ENCODE measurements around the gene BIVM.

BIVM gene

DNA sequence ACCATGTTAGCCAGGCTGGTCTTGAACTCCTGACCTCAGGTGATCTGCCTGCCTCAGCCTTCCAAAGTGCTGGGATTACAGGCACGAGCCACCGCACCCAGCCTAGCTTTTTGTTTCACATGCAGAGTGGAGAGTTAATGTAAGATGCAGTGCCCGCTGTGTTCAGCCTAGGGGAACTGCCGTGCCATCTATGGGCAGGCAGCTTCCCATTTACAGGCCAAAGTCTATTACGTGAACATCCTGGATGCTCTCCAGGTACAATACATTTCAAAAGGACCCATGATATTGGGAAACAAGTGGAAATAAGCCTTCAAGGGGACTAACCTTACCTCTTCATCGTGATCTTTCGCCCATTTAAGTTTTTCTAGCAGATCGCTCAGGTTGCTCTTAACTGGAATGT is 10.2 kb upstream of the BIVM start:
- no peak for DNase-seq (ENCODE audit: low read depth)

- no peak for DNase-seq (ENCODE audit: low read depth)
These were observed 6.5 kb upstream of the BIVM start for GRCh38 chr13:102792396-102792795.

- no peak for DNase-seq (ENCODE audit: low read depth)
These were observed 5.1 kb upstream of the BIVM start for GRCh38 chr13:102793611-102794355.

GRCh38 chr13:102799426-102800144 is 666 bp downstream of the BIVM start:
- peak; percentile 21 for DNase-seq (ENCODE audit: low read depth)

GRCh38 chr13:102800145-102801041 is 1.5 kb downstream of the BIVM start:
- peak; percentile 79 for DNase-seq (ENCODE audit: low read depth)

DNA sequence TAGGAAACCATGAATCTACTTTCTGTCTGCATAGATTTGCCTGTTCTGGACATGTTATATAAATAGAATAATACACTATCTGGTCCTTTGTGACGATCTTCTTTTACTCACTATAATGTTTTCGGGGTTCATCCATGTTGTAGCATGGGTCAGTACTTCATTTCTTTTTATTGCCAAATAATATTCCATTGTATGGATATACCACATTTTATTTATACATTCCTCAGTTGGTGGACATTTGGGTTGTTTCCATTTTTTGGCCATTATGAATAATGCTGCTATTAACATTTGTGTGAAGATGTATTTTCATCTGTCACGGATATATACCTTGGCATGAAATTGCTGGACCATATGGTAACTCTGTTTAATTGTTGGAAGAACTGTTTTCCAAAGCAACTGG is 6.8 kb downstream of the BIVM start:
- DNase-seq (ENCODE audit: low read depth): no peak

DNA sequence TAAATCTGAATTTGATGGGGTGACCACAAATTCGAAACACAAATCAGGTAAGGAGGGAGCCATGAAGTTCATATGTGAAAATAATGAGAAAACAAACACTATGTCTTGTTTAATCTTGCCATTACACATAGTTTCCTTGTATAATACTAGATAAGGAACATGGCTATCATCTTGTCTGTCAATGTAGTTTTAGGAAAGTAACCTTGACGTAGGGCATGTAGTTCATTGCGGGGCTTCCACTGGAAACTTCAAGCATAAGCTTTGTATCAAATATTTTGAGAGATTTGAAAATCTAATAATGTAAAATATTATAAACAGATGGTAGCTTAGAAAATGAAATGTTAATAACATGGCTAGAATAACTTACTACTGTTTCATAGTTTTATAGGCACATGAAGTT is 8.8 kb downstream of the BIVM start:
- no peak for DNase-seq (ENCODE audit: low read depth)

DNA sequence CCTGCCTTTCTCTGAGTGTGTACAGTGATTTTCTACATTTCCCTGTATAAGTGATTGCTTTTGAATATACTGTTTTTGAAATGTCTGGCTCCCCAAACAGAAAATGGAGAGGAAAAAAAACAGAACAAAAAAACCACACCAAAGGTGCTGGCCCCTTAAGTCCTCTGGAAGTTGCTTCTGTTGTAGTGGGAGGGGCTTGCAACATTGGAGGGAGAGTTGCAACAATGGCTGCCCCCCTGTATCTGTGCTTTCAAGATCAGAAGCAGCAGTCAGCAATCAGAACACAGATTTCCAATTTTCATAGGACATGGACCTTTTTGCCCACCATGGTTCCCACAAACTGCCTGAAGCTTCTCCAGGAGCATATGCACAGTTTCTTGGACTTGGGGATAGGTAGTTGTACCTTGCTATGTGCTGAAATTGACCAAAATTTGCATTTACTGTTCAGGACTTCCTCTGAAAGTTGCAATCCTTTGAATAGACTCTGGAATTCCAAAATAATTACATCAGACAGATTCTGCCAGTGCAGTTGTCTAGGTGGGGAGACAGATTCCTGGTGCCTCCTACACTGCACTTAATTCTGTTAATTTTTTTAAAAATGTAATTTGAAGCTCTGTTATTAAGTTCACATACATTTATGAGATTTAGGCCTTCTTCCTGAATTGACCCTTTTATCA is 13.8 kb downstream of the BIVM start:
- DNase-seq (ENCODE audit: low read depth): no peak

- no peak for DNase-seq (ENCODE audit: low read depth)
These were observed 15.2 kb downstream of the BIVM start for GRCh38 chr13:102814025-102814607.

DNA sequence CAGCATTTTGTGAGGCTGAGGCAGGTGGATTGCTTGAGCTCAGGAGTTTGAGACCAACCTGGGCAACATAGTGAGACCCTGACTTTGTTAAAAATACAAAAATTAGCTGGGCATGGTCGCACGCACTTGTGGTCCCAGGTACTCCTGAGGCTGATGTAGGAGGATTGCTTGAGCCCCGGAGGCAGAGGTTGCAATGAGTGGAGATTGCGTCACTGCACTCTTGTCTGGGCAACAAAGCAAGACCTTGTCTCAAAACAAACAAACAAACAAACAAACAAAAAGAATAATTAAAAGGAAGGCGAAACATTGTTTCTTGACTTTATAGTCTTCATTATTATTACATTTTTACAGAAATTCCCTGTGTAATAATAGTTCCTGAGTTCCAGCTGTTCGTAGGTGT is 15.9 kb downstream of the BIVM start:
- DNase-seq (ENCODE audit: low read depth): no peak

GRCh38 chr13:102815788-102816187 is 16.9 kb downstream of the BIVM start:
- DNase-seq (ENCODE audit: low read depth): no peak

GRCh38 chr13:102816708-102817107 is 17.8 kb downstream of the BIVM start:
- DNase-seq (ENCODE audit: low read depth): no peak

DNA sequence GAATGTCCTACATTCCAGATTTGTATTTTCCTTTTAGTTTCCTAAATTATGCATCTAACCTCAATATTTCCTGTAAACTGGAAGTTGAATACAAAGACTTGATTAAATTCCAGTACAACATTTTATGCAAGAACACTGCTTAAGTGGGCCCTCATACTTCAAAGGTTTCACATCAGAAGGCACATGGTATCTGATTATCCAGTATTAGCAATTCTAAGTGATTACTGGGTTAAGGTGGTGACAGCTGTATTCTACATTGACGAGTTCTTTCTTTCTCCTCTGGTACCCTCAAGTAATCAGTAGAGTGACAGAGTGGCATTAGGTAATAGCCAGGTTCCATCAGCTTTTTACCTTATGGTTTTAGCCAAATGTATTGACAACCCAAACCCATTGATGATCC is 18.3 kb downstream of the BIVM start:
- no peak for DNase-seq (ENCODE audit: low read depth)

DNA sequence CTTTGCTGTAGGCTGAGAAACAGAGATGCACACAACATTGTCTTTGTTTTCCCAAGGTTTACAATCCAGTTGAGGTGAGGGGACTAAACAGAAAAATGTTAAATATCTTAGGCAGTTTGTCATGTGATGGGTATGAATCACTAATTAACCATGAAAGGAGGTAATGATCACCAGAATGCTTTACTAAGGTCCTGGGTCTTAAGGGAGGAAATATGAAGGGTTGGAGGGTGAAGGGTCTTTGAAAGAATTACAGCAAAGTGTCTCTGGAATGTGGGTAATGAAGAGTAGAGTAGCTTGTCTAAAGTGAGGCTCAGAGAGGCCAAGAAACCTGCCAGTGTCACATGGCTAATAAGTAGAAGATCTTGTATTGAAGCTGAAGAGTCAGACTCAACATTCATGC is 19.0 kb downstream of the BIVM start:
- no peak for DNase-seq (ENCODE audit: low read depth)

DNA sequence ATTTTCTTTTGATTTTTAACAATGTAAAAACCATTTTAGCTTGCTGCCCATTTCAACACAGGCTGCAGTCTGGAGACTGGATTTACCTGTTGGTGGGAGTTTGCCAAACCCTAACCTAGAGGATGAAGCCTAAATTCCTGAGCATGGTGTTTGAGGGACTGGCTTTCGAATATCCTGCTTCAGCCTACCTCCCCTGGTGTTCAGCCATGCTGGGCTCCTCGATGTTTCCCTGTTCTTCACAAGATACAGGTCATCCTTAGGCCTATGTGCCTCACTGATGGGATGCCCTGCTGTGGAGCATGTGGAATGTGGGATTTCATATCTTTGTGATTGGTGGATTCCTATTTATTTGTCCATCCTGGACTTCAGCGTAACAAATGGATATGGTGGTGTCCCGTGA is 26.5 kb downstream of the BIVM start:
- no peak for DNase-seq (ENCODE audit: low read depth)

GRCh38 chr13:102825921-102826706 is 27.2 kb downstream of the BIVM start:
- peak; percentile 90 for DNase-seq (ENCODE audit: low read depth)

DNA sequence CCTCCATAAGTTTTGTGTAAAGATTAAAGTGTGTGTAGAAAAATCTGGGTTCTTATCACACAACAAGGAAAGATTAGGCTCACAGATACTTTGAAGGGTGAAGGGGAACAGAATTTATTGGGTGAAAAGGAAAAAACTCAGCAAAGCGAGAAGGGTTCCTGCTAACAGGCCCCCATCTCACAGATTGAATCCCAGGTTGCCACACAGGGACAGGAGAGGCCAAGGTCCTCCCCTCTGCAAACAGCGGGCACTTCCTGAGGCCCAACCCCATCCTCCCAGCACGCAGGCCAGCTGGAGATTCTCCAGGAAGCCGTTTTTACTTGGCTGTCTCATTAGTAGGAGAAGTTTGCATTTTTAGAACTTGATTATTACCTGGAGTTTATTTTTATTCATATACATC is 31.7 kb downstream of the BIVM start:
- DNase-seq (ENCODE audit: low read depth): no peak

DNA sequence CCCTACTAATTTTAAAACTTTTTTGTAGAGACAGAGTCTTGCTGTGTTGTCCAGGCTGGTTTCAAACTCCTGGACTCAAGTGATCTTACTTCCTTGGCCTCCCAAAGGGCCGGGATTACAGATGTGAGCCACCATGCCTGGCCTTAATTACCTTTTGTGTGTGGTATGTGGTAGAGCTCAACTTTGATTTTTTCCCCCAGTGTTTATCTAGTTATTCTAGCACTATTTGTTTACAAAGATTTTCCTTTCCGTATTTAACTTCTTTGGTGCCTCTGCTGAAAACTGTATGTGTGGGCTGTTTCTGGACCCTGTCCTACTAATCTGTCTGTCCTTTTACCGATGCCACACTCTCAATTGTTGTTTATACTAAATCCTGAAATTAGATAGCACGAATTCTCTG is 37.6 kb downstream of the BIVM start:
- DNase-seq (ENCODE audit: low read depth): no peak

DNA sequence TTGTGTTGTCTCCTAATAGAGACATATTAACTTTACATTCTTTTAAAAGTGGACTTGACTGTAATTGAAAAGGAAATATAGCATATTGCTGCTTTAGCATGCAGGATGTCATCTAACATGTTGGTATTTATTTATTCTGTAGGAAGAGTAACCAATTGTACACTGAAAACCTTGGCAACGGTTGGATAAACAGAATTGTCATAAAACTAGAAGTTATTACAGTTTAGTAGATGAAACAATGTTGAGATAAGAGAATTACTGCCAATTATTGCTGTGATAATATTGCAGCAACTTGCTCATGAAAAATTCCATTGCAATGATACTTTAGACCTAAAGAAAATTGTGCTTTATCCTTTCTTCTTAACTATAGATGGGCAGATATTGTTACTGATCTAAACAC is 39.4 kb downstream of the BIVM start:
- DNase-seq (ENCODE audit: low read depth): no peak

DNA sequence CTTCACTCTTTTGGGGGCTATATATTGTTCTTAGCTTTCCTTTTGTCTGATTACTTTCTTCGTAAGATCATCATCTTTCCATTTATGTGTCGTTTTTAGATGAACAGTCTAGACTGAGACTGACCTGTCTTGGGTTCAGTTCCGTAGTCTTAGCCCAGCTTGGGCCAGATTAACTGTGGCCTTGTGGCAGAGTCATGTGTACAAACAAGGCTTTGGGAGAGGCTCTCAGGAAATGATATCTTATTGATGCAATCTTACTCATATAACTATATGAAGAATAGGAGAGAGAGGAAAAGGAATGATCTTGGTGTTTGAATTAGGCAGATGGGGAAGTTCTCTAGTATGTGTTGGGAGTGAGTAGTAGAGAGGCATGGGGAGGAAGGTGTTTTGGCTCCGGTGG is 40.1 kb downstream of the BIVM start:
- DNase-seq (ENCODE audit: low read depth): no peak

DNA sequence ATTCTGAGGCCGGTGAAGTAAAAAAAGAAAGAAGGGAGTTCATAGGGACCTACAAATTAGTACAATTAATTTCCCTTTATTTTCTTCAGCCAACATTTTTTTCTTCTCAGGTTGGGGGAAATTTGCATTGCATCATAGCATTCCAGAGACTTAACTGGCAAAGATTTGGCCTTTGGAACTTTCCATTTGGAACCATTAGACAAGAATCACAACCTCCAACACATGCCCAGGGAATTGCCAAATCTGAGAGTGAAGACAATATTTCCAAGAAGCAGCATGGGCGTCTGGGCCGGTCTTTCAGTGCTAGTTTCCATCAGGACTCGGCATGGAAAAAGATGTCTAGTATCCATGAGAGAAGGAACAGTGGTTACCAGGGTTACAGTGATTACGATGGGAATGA is 40.5 kb downstream of the BIVM start:
- DNase-seq (ENCODE audit: low read depth): peak; percentile 48

Measured in fibroblast of gingiva (primary cell).